Right cardiac atrium (tissue), 5 donors: ENCODE results near the gene AOPEP. TPM values are rescaled to one million over a fixed set of nuclear protein-coding genes. Genes with fewer than 3 reads are reported as not detected.

ENCODE experiments used
- ATAC-seq, 2 donors: fragments of 200-7000 bp; cut with Tn5 transposase; one replicate each; pipeline versions ENCODE4 v1.8.0 to v1.9.1; 2020; ENCODE audit warnings: moderate library complexity in 2 of 2, mild to moderate bottlenecking in 1 of 2
- DNase-seq, 3 donors: peaks; one replicate each; pipeline ENCODE4 v3.0.0-alpha.2; 2020
- H3K27ac ChIP-seq: one replicate; pipeline ENCODE4 v1.5.1; 2013; ENCODE audit warnings: mild to moderate bottlenecking, low read length, control low read depth, moderate library complexity
- H3K27me3 ChIP-seq: one replicate; pipeline ENCODE4 v1.6.1; 2013; ENCODE audit not compliant: control insufficient read depth, insufficient read depth
- H3K4me1 ChIP-seq: one replicate; pipeline ENCODE4 v1.6.1; 2013; ENCODE audit warnings: low read length; ENCODE audit not compliant: control insufficient read depth, insufficient read depth
- H3K4me3 ChIP-seq: one replicate; pipeline ENCODE4 v1.5.1; 2013; ENCODE audit warnings: low read length, control low read depth
- H3K9me3 ChIP-seq: one replicate; pipeline ENCODE4 v1.6.1; 2013; ENCODE audit warnings: low read length; ENCODE audit not compliant: control insufficient read depth
- WGBS: extraction: QIAGEN DNeasy Blood & Tissue Kit; methylation state at CpG from one replicate; pipeline ENCODE4 v1.1.7; 2013; 5-methylcytosine and 5-hydroxymethylcytosine counted together
- intact Hi-C, 4 donors: fragments of 100-400 bp; cut with DNase I; formaldehyde crosslinking; loops; one replicate each; pipeline versions ENCODE4 v1.11.0 to v1.14.0; 2022 to 2023
- polyA plus RNA-seq: library from polyadenylated mRNA; stranded (reverse); fragments of 200-250 nt; gene quantifications from one replicate; pipeline ENCODE4 v1.2.3, GENCODE V29; 2013
- total RNA-seq, 4 donors: library from RNA; stranded (reverse); fragmentation: NEBNext Ultra II Directional; extraction: Animal tissue kit (Norgen Biotek cat#: 25700); gene quantifications; one replicate each; pipeline ENCODE4 v1.2.1, GENCODE V29; 2021
- donor health status: healthy with polysubstance abuse.
- donor health status: DM: no; HTN: yes; CAD: no.
- donor health status: DM: no; HTN: no; CAD: no.
- donor health status: DM: no; HTN: yes; CAD: no; lungs with severe emphysema.
- donor health status: DM: yes; HTN: yes; CAD: no.

Gene AOPEP
- total and polyA plus RNA-seq, 5 donors = 124 to 170 (median 154) TPM

- Histone ChIP-seq H3K4me3 (peak overlapping the region; percentile 17), H3K4me1 (peaks cover 4% of the 10 kb centered on the region), H3K27ac (no peak overlapping the region), H3K9me3 (no peaks in the 10 kb centered on the region), H3K27me3 (no peaks in the 10 kb centered on the region)
- DNase-seq (no peak), ATAC-seq (no peak)
- WGBS = 45% methylated on average over 8 of the region's 8 CpGs
- intact Hi-C loops = no loop called here
Observed at GRCh38 chr9:94864862-94865509, 138.5 kb downstream of the AOPEP start.

- Histone ChIP-seq H3K4me3 (peak overlapping the region; percentile 3), H3K4me1 (peaks cover 8% of the 10 kb centered on the region), H3K27me3 (no peaks in the 10 kb centered on the region), H3K27ac (peak overlapping the region; percentile 58), H3K9me3 (no peaks in the 10 kb centered on the region)
- intact Hi-C loops = no loop called here
- peak; percentile 55 to 86 (median 77) for DNase-seq
- WGBS = 60% methylated on average over 9 of the region's 9 CpGs
- no peak for ATAC-seq
Observed at GRCh38 chr9:94865582-94866452, 139.3 kb downstream of the AOPEP start.

GRCh38 chr9:94866770-94867169 lies 140.3 kb downstream of the AOPEP start:
- H3K4me1 ChIP-seq = peaks cover 9% of the 10 kb centered on the region
- H3K9me3 ChIP-seq = no peaks in the 10 kb centered on the region
- ATAC-seq (no peak), DNase-seq (no peak)
- no peaks in the 10 kb centered on the region for H3K27me3 ChIP-seq
- intact Hi-C loops = no loop called here
- H3K4me3 ChIP-seq = no peak overlapping the region
- no peak overlapping the region for H3K27ac ChIP-seq

- intact Hi-C loops = no loop called here
- H3K4me1 ChIP-seq = peaks cover 9% of the 10 kb centered on the region
- DNase-seq = peak; percentile 62 to 82 (median 75)
- H3K27ac ChIP-seq = peak overlapping the region; percentile 91
- 15% methylated on average over 8 of the region's 8 CpGs for WGBS
- peak overlapping the region; percentile 23 for H3K4me3 ChIP-seq
- no peaks in the 10 kb centered on the region for H3K27me3 ChIP-seq
- peak; percentile 83 to 91 for ATAC-seq
- H3K9me3 ChIP-seq = no peaks in the 10 kb centered on the region
Observed at GRCh38 chr9:94867281-94867841, 140.9 kb downstream of the AOPEP start.

GRCh38 chr9:94867842-94868312 lies 141.4 kb downstream of the AOPEP start:
- H3K4me1 ChIP-seq = peaks cover 9% of the 10 kb centered on the region
- 26% methylated on average over 4 of the region's 4 CpGs for WGBS

GRCh38 chr9:94868464-94868863 lies 142.0 kb downstream of the AOPEP start:
- Histone ChIP-seq H3K9me3 (no peaks in the 10 kb centered on the region), H3K4me1 (peaks cover 9% of the 10 kb centered on the region), H3K27me3 (no peaks in the 10 kb centered on the region), H3K4me3 (no peak overlapping the region), H3K27ac (peak overlapping the region; percentile 91)
- no peak for ATAC-seq
- no peak for DNase-seq
- 95% methylated on average over 2 of the region's 2 CpGs for WGBS
- intact Hi-C loops = no loop called here

More at GRCh38 chr9:94867842-94868312, 141.4 kb downstream of the AOPEP start:
- no peak for ATAC-seq
- intact Hi-C loops = no loop called here
- H3K27me3 ChIP-seq = no peaks in the 10 kb centered on the region
- DNase-seq = no peak
- no peak overlapping the region for H3K4me3 ChIP-seq
- H3K9me3 ChIP-seq = no peaks in the 10 kb centered on the region
- peak overlapping the region; percentile 91 for H3K27ac ChIP-seq

- WGBS = 60% methylated on average over 4 of the region's 4 CpGs
- H3K27me3 ChIP-seq = no peaks in the 10 kb centered on the region
- DNase-seq (no peak), ATAC-seq (peak; percentile 15 to 60)
- peaks cover 9% of the 10 kb centered on the region for H3K4me1 ChIP-seq
- no peak overlapping the region for H3K4me3 ChIP-seq
- H3K9me3 ChIP-seq = no peaks in the 10 kb centered on the region
- intact Hi-C loops = no loop called here
- no peak overlapping the region for H3K27ac ChIP-seq
Observed at GRCh38 chr9:94869415-94869843, 142.9 kb downstream of the AOPEP start.

GRCh38 chr9:94870465-94870792 lies 143.9 kb downstream of the AOPEP start:
- Histone ChIP-seq H3K4me1 (peaks cover 9% of the 10 kb centered on the region), H3K27ac (peak overlapping the region; percentile 81), H3K9me3 (no peaks in the 10 kb centered on the region), H3K4me3 (no peak overlapping the region), H3K27me3 (no peaks in the 10 kb centered on the region)
- intact Hi-C loops = loop anchor here in 1 of 4 donors (5.0 kb wide), 1 partner anchor 137 kb away; no protein-coding TSS in a partner anchor
- WGBS = 83% methylated on average over 3 of the region's 3 CpGs
- DNase-seq = no peak
- no peak for ATAC-seq

- H3K4me1 ChIP-seq = peaks cover 9% of the 10 kb centered on the region
- no peak overlapping the region for H3K4me3 ChIP-seq
- H3K27me3 ChIP-seq = no peaks in the 10 kb centered on the region
- 75% methylated on average over 8 of the region's 8 CpGs for WGBS
- H3K27ac ChIP-seq = peak overlapping the region; percentile 81
- intact Hi-C loops = loop anchor here in 1 of 4 donors (5.0 kb wide), 1 partner anchor 136 kb away; no protein-coding TSS in a partner anchor
- DNase-seq = peak in 2 of 3 donors; percentile 37 to 55
- peak; percentile 55 for ATAC-seq
- H3K9me3 ChIP-seq = no peaks in the 10 kb centered on the region
Observed at GRCh38 chr9:94870793-94871558, 144.5 kb downstream of the AOPEP start.

- WGBS = 91% methylated on average over 13 of the region's 13 CpGs
- ATAC-seq (no peak), DNase-seq (no peak)
- intact Hi-C loops = loop anchor here in 1 of 4 donors (5.0 kb wide), 1 partner anchor 135 kb away; no protein-coding TSS in a partner anchor
- H3K27me3 ChIP-seq = no peaks in the 10 kb centered on the region
- H3K9me3 ChIP-seq = no peaks in the 10 kb centered on the region
- H3K27ac ChIP-seq = peak overlapping the region; percentile 44
- peaks cover 7% of the 10 kb centered on the region for H3K4me1 ChIP-seq
- no peak overlapping the region for H3K4me3 ChIP-seq
Observed at GRCh38 chr9:94872083-94872833, 145.8 kb downstream of the AOPEP start.
